Common myeloid progenitor, CD34-positive (primary cell): ENCODE results near the gene GRK4.
A peak's percentile ranks its signal among the peaks of the same experiment; 100 is the strongest.

Source experiments
- CTCF ChIA-PET: fragments of 350-600 bp; sonication (Branson Sonifier 250); formaldehyde crosslinking; loops from one replicate; lab custom pipeline; 2021; ENCODE audit warnings: antibody characterized with exemption; lab: Charles Lee
- POLR2A ChIA-PET: fragments of 350-600 bp; sonication (Branson Sonifier 250); formaldehyde crosslinking; loops from one replicate; lab custom pipeline; 2021; ENCODE audit warnings: antibody characterized with exemption; lab: Charles Lee
- DNase-seq, 3 donors: peaks; one replicate each; pipeline versions ENCODE4 v3.0.0 to v3.0.0-alpha.2; 2013
- H3K27ac ChIP-seq, 2 experiments: 1 replicate in 1 of 2; 2 replicates in 1 of 2; pipeline ENCODE4 v1.7.0; 2013; ENCODE audit warnings: inconsistent platforms in 2 of 2, low read length in 2 of 2, mild to moderate bottlenecking in 2 of 2, low read depth in 1 of 2, moderate library complexity in 1 of 2; ENCODE audit not compliant: severe bottlenecking in 2 of 2, insufficient read depth in 1 of 2, poor library complexity in 1 of 2
- H3K27me3 ChIP-seq, 5 experiments: replicated peaks in 2 of 5; 1 replicate in 3 of 5; 2 replicates in 2 of 5; pipeline versions ENCODE4 v1.6.1 to v1.7.0; 2013; ENCODE audit warnings: low read length in 4 of 5, mild to moderate bottlenecking in 2 of 5, moderate library complexity in 2 of 5, inconsistent platforms in 1 of 5; ENCODE audit not compliant: insufficient read depth in 5 of 5, control insufficient read depth in 4 of 5
- H3K36me3 ChIP-seq, 4 experiments: 1 replicate in 2 of 4; 2 replicates in 2 of 4; pipeline versions ENCODE4 v1.6.1 to v1.7.0; 2013; ENCODE audit warnings: low read length in 3 of 4, control low read depth in 1 of 4, mild to moderate bottlenecking in 1 of 4; ENCODE audit not compliant: control insufficient read depth in 4 of 4, insufficient read depth in 4 of 4
- H3K4me1 ChIP-seq, 4 experiments: 1 replicate in 3 of 4; 2 replicates in 1 of 4; pipeline versions ENCODE4 v1.6.1 to v1.7.1; 2013; ENCODE audit warnings: low read length in 3 of 4, mild to moderate bottlenecking in 3 of 4, control low read depth in 1 of 4, inconsistent platforms in 1 of 4, moderate library complexity in 1 of 4; ENCODE audit not compliant: control insufficient read depth in 4 of 4, insufficient read depth in 4 of 4; ENCODE audit errors: control extremely low read depth in 1 of 4
- H3K4me3 ChIP-seq, 7 experiments: 1 replicate in 4 of 7; 2 replicates in 3 of 7; pipeline versions ENCODE4 v1.5.1 to v1.7.0; 2013; ENCODE audit warnings: mild to moderate bottlenecking in 7 of 7, low read length in 6 of 7, moderate library complexity in 6 of 7, inconsistent platforms in 2 of 7, low read depth in 2 of 7, control low read depth in 1 of 7; ENCODE audit not compliant: insufficient read depth in 4 of 7, control insufficient read depth in 1 of 7; ENCODE audit errors: extremely low read depth in 1 of 7
- H3K9me3 ChIP-seq, 5 experiments: 1 replicate in 4 of 5; 2 replicates in 1 of 5; pipeline versions ENCODE4 v1.6.1 to v1.7.1; 2013; ENCODE audit warnings: low read length in 4 of 5, mild to moderate bottlenecking in 2 of 5, inconsistent platforms in 1 of 5, low read depth in 1 of 5, moderate library complexity in 1 of 5; ENCODE audit not compliant: control insufficient read depth in 4 of 5, insufficient read depth in 2 of 5; ENCODE audit errors: control extremely low read depth in 1 of 5
- WGBS: methylation state at CpG from one replicate; pipeline ENCODE4 v1.1.5; 2013; ENCODE audit not compliant: insufficient coverage; 5-methylcytosine and 5-hydroxymethylcytosine counted together

GRK4 gene

DNA sequence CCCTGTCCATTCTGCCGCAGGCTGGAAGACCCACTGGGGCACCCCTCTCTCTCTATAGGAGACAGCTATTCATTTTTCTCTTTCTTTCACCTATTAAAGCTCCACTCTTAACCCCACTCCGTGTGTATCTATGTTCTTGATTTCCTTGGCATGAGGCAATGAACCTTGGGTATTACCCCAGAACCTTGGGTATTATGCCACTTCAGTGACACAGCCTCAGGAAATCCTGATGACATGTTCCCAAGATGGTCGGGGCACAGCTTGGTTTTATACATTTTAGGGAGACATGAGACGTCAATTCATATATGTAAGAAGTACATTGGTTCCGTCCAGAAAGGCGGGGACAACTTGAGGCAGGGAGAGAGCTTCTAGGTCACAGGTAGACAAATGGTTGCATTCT lies 97.6 kb downstream of the GRK4 start:
- H3K36me3 ChIP-seq = no peaks in the 10 kb centered on the region
- peaks cover 0 to 16% (median 14%) of the 10 kb centered on the region in 4 experiments for H3K4me1 ChIP-seq
- H3K27me3 ChIP-seq = no peaks in the 10 kb centered on the region
- POLR2A ChIA-PET = no interaction called here
- CTCF ChIA-PET = interaction anchor here (1.2 to 4.4 kb wide), 2 partner anchors 13 to 27 kb away, joined by 3 to 21 read pairs; no protein-coding TSS in a partner anchor
- H3K4me3 ChIP-seq = no peak overlapping the region
- 91% methylated on average over 6 of the region's 6 CpGs for WGBS
- no peak overlapping the region for H3K27ac ChIP-seq
- H3K9me3 ChIP-seq = peaks cover 1 to 7% (median 3%) of the 10 kb centered on the region in 5 experiments
- no peak for DNase-seq

- DNase-seq = peak in 1 of 3 donors; percentile 61
- no peaks in the 10 kb centered on the region for H3K9me3 ChIP-seq
- no peaks in the 10 kb centered on the region for H3K36me3 ChIP-seq
- CTCF ChIA-PET = interaction anchor here (1.1 to 4.4 kb wide), 2 partner anchors 14 to 17 kb away, joined by 3 to 21 read pairs; no protein-coding TSS in a partner anchor
- H3K27me3 ChIP-seq = no peaks in the 10 kb centered on the region
- H3K4me1 ChIP-seq = peaks cover 0 to 16% (median 14%) of the 10 kb centered on the region in 4 experiments
- no peak overlapping the region for H3K4me3 ChIP-seq
- POLR2A ChIA-PET = no interaction called here
- no peak overlapping the region for H3K27ac ChIP-seq
- WGBS = 90% methylated on average over 9 of the region's 12 CpGs
These were observed 99.1 kb downstream of the GRK4 start for GRCh38 chr4:3062471-3062870.

DNA sequence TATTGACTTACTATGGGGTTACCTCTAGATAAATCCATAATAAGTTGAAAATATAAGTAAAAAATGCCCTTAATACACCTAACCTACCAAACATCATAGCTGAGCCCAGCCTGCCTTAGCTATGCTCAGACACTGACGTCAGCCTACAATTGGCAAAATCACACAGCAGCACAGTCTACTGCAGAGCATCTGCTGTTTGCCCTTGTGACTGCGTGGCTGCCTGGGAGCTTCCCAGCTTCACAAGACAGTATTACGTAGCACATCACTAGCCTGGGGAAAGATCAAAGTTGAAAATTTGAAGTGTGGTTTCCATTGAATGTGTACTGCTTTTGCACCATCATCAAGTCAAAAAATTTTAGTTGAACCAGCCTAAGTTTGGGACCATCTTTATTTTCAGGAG lies 102.2 kb downstream of the GRK4 start:
- CTCF ChIA-PET = no interaction called here
- no peak overlapping the region for H3K4me3 ChIP-seq
- POLR2A ChIA-PET = no interaction called here

GRCh38 chr4:3066836-3067400 lies 103.5 kb downstream of the GRK4 start:
- CTCF ChIA-PET = interaction anchor here (1.1 kb wide), 2 partner anchors 19 to 20 kb away, joined by 3 to 4 read pairs; no protein-coding TSS in a partner anchor
- H3K36me3 ChIP-seq = no peaks in the 10 kb centered on the region
- WGBS = 52% methylated on average over 3 of the region's 6 CpGs

More for the DNA sequence above, 102.2 kb downstream of the GRK4 start:
- DNase-seq = no peak
- H3K4me1 ChIP-seq = no peaks in the 10 kb centered on the region
- no peaks in the 10 kb centered on the region for H3K9me3 ChIP-seq
- H3K27ac ChIP-seq = no peak overlapping the region
- no peaks in the 10 kb centered on the region for H3K36me3 ChIP-seq
- WGBS = no CpG with 5 or more reads among the region's 3 CpGs
- no peaks in the 10 kb centered on the region for H3K27me3 ChIP-seq

DNA sequence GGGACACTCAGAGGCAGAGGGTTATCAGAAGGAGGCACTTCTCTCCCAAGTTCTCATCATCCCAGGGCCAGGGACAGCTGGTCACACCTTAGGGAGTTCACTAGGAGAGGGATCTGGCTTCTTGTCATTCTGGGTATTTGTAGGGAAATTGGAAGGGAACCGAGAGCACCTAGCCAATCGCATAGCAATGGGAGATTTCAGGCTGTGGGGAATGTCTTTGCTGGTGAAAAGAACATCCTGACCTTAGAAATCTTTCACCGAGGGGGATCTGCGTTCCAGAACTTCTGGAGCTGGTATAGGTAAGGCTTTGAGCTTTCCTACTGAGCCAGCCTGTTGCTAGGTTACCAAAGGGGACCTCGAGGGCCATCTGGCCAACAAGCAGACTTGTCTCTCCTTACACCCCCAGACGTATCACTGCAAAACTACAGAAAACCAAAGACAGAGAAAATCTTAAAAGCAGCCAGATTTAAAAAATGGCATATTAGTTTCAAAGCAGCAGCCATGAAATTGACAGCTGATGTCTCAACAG lies 104.2 kb downstream of the GRK4 start:
- no peak overlapping the region for H3K4me3 ChIP-seq
- DNase-seq = no peak
- no peaks in the 10 kb centered on the region for H3K9me3 ChIP-seq
- WGBS = 94% methylated on average over 3 of the region's 6 CpGs
- no peaks in the 10 kb centered on the region for H3K36me3 ChIP-seq
- H3K27ac ChIP-seq = no peak overlapping the region
- ChIA-PET POLR2A (no interaction called here), CTCF (interaction anchor here (1.4 kb wide), 1 partner anchor 21 kb away, joined by 4 read pairs; no protein-coding TSS in a partner anchor)
- no peaks in the 10 kb centered on the region for H3K4me1 ChIP-seq
- no peaks in the 10 kb centered on the region for H3K27me3 ChIP-seq

More at GRCh38 chr4:3066836-3067400, 103.5 kb downstream of the GRK4 start:
- H3K27me3 ChIP-seq = no peaks in the 10 kb centered on the region
- no peak overlapping the region for H3K4me3 ChIP-seq
- H3K4me1 ChIP-seq = no peaks in the 10 kb centered on the region
- no peaks in the 10 kb centered on the region for H3K9me3 ChIP-seq
- H3K27ac ChIP-seq = no peak overlapping the region
- POLR2A ChIA-PET = no interaction called here
- no peak for DNase-seq

- CTCF ChIA-PET = interaction anchor here (0.7 to 1.7 kb wide), 3 partner anchors 11 to 26 kb away, joined by 3 to 4 read pairs (median 3); no protein-coding TSS in a partner anchor
- DNase-seq = no peak
- H3K9me3 ChIP-seq = no peaks in the 10 kb centered on the region
- H3K4me1 ChIP-seq = peaks cover 0 to 9% (median 7%) of the 10 kb centered on the region in 4 experiments
- POLR2A ChIA-PET = no interaction called here
- H3K27me3 ChIP-seq = no peaks in the 10 kb centered on the region
- no peak overlapping the region for H3K27ac ChIP-seq
- WGBS = 93% methylated on average over 15 of the region's 16 CpGs
- H3K36me3 ChIP-seq = no peaks in the 10 kb centered on the region
- no peak overlapping the region for H3K4me3 ChIP-seq
These were observed 106.4 kb downstream of the GRK4 start for GRCh38 chr4:3069661-3070199.
